ENCODE data around the gene C14orf180. TPM values are rescaled to one million over a fixed set of nuclear protein-coding genes. Genes with fewer than 3 reads are reported as not detected.

C14orf180 gene
- total RNA-seq, 2 experiments from 2014 or later: not detected

GRCh38 chr14:104583424-104584306, 4.1 kb downstream of the C14orf180 start:
- no peaks in the 10 kb centered on the region for H3K9me3 Mint-ChIP-seq
- no peaks in the 10 kb centered on the region for H3K27me3 Mint-ChIP-seq
- ChIA-PET CTCF (no interaction called here), POLR2A (no interaction called here)
- no peaks in the 10 kb centered on the region for H3K36me3 Mint-ChIP-seq (ENCODE audit: low read depth)
- H3K4me3 Mint-ChIP-seq: no peak overlapping the region
- no peak overlapping the region for H3K27ac Mint-ChIP-seq
- H3K4me1 Mint-ChIP-seq: no peaks in the 10 kb centered on the region
- no peak for DNase-seq

DNA sequence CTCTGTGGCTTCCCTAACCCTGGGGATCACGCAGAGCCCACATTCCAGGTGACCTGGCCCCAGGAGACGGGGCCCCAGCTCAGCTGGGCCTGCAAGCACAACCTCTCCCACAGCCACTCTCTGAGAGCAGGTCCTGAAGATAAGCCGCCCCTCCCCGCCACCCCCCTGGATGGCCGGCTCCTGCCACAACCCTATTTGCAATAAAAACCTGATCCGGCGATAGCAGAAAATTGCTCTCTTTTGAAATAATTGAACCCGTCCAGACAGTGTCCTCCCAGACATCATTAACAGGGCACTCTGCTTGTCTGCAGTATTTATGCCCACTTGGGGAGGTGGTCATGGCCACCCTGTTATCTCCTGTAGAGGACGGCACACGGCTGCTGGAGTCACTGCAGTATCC, 5.0 kb downstream of the C14orf180 start:
- Mint-ChIP-seq H3K4me3 (no peak overlapping the region), H3K9me3 (no peaks in the 10 kb centered on the region), H3K27me3 (no peaks in the 10 kb centered on the region), H3K4me1 (no peaks in the 10 kb centered on the region), H3K27ac (no peak overlapping the region), H3K36me3 (ENCODE audit: low read depth) (no peaks in the 10 kb centered on the region)
- CTCF ChIA-PET: no interaction called here
- POLR2A ChIA-PET: no interaction called here
- no peak for DNase-seq

DNA sequence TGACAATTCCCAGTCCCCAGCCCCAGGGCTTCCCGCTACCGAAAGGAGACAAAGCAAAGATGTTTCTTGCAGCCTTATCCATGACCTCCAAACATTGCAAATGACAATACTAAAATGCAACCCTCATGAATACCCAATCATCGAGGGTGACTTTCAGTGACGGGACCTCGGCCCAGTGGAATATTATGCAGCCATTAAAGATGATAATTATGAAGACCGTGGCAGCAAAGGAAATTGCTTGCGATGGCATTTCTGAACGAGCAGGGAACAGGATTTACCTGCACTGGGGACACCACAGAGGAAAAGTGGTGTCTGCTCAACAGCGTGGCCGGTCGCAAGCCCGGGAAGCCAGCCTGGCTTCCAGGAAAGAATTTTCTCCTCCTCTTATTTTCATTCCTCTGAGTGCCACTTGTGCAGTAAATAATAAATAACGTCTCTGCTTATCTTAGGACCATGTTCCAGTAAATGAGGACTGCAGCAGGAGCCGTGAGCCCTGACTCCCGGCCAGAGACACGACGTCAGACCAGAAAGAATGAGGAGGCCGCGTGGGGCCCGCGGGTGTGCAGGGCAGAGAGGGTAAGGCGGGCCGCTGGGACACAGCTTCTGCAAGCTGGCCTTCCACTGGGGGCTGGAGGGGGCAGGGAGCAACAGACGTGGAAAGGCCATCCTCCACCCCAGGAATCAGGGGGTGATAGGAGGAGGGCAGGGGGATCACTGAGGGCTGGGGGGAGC, 6.6 kb downstream of the C14orf180 start:
- POLR2A ChIA-PET: no interaction called here
- no peak overlapping the region for H3K4me3 Mint-ChIP-seq
- DNase-seq: no peak

DNA sequence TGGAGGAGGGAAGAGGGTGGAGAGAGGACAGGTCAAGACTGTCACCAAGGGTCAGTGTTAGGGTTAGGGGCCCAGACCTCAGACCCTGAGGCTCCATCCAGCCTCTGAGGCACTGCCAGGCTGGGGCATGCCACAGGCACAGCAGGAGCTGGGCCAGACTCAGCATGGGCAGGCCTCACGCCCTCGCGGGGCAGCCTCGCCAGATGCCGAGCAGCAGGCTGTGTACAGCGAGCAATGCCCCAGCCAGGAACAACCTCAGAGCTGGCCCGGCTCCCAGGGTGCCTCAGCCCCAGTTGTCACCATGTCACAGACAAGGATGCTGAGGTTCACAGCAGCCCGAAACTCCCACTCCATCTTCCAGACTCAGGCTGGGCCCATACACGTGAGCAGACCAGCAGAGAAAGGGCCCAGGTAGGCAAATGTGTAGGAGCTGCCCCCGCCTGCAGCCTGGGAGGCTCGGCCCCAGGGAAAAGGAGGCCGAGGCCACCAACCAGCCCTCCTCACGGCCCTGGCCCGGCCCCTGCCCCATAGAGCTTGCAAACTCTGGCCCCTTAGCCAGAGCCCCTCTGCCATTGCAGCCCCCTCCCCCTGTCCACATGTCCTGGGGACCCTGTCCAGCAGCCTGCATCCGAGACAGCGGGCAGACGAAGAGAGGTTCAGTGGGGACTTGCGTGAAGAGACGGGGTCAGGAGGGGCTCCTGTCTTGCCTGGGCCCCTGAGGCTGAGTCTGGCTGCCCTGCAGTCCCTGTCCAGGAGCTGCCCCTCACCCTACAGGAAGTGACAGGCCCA, 7.5 kb downstream of the C14orf180 start:
- Mint-ChIP-seq H3K4me3 (no peak overlapping the region), H3K4me1 (no peaks in the 10 kb centered on the region), H3K27me3 (no peaks in the 10 kb centered on the region), H3K36me3 (ENCODE audit: low read depth) (no peaks in the 10 kb centered on the region), H3K27ac (no peak overlapping the region), H3K9me3 (no peaks in the 10 kb centered on the region)
- ChIA-PET POLR2A (no interaction called here), CTCF (interaction anchor here (0.6 kb wide), 1 partner anchor 508 kb away, joined by 3 read pairs; no protein-coding TSS in a partner anchor)
- DNase-seq: no peak

More for the DNA sequence above, 6.6 kb downstream of the C14orf180 start:
- Mint-ChIP-seq H3K36me3 (ENCODE audit: low read depth) (no peaks in the 10 kb centered on the region), H3K27ac (no peak overlapping the region), H3K4me1 (no peaks in the 10 kb centered on the region), H3K27me3 (no peaks in the 10 kb centered on the region), H3K9me3 (no peaks in the 10 kb centered on the region)
- CTCF ChIA-PET: no interaction called here

DNA sequence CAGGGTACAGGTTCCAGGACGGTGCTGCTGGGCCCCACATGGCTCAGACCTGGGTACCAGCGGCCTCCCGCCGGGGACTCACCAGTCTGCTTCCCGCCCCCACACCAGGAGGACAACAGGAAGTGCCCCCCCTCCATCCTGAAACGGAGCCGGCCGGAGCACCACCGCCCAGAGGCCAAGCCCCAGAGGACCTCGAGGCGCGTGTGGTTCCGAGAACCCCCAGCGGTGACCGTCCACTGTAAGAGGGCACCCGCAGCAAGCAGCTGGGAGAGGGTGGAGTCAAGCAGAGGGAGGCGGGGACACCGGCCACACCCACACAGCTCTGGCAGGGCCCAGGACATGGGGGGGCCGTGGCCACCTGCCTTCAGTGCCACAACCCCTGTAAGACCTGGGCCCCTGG, 8.1 kb downstream of the C14orf180 start:
- H3K4me1 Mint-ChIP-seq: no peaks in the 10 kb centered on the region
- no peaks in the 10 kb centered on the region for H3K9me3 Mint-ChIP-seq
- ChIA-PET POLR2A (no interaction called here), CTCF (interaction anchor here (0.6 kb wide), 1 partner anchor 508 kb away, joined by 3 read pairs; no protein-coding TSS in a partner anchor)
- no peak overlapping the region for H3K4me3 Mint-ChIP-seq
- no peaks in the 10 kb centered on the region for H3K27me3 Mint-ChIP-seq
- H3K36me3 Mint-ChIP-seq (ENCODE audit: low read depth): no peaks in the 10 kb centered on the region
- H3K27ac Mint-ChIP-seq: no peak overlapping the region
- DNase-seq: no peak

DNA sequence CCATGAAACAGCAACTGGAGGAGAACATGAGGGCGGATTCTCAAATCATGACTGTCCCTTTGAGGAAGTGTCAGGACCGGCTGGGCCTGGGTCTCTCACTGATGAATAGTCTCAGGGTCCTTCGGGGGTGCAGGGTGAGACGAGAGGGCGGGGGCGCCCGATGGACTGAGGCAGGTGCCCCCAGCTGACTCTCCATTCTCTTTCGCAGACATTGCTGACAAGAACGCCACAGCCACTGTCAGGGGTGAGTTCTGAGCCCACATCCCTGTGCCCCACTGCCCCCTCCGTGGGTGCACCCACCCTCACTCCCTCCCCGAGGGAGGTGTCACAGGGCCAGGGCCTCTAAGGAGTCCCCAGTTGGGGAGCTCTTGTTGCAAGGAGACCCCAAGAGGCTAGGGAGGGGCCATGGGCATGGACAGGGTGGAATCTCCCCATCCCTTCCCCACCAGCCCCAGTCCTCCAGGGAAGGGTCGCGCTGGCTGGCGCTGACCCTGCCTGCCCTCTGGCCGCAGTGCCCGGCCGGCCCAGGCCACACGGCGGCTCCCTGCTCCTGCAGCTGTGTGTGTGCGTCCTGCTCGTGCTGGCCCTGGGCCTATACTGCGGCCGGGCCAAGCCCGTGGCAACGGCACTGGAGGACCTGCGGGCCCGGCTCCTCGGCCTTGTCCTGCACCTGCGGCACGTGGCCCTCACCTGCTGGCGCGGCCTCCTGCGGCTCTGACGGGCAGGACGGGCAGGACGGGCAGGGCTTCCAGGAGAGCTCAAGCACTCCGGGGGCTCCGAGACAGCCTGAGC, 8.7 kb downstream of the C14orf180 start:
- CTCF ChIA-PET: no interaction called here

GRCh38 chr14:104589338-104590195, 10.0 kb downstream of the C14orf180 start:
- Mint-ChIP-seq H3K4me3 (no peak overlapping the region), H3K36me3 (ENCODE audit: low read depth) (no peaks in the 10 kb centered on the region), H3K4me1 (no peaks in the 10 kb centered on the region), H3K27me3 (no peaks in the 10 kb centered on the region), H3K9me3 (no peaks in the 10 kb centered on the region), H3K27ac (no peak overlapping the region)
- CTCF ChIA-PET: no interaction called here
- no peak for DNase-seq
- POLR2A ChIA-PET: no interaction called here

More for the DNA sequence above, 8.7 kb downstream of the C14orf180 start:
- Mint-ChIP-seq H3K4me3 (no peak overlapping the region), H3K36me3 (ENCODE audit: low read depth) (no peaks in the 10 kb centered on the region), H3K4me1 (no peaks in the 10 kb centered on the region), H3K27me3 (no peaks in the 10 kb centered on the region), H3K27ac (no peak overlapping the region), H3K9me3 (no peaks in the 10 kb centered on the region)
- no peak for DNase-seq
- POLR2A ChIA-PET: no interaction called here

DNA sequence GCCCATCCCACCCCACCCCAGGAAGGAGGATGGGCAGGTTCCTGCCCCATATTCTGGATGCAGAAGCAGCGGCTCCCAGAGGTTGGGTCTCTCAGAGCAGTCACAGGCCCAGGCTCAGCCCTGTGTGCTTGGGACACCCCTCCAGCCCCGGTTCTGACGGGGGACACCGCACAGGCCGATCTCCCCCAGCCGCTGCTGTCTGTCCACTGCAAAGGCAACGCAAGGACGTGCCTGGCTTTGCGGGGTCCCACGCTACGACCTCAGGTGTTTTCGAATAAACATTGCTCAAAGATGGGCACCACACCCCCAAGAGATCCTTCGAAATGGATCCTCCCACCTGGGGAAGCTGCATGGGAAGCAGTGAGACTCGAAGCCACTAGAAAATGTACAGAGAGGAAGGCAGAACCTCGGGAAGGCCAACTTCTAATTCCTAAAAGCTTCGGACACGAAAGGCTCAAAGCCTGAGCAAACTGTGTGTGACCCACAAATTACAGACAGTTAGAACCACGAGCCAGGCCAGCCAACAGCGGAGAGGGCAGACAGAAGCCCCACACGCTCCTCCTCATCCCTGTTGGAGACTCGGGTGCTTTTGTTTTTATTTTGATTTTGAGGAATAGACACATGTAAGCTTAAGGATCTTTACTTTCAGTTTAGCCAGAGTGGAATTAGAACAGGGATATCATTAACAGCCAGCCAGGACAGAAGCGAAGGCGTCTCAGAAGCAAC, 10.8 kb downstream of the C14orf180 start:
- Mint-ChIP-seq H3K4me3 (no peak overlapping the region), H3K4me1 (no peaks in the 10 kb centered on the region), H3K36me3 (ENCODE audit: low read depth) (no peaks in the 10 kb centered on the region), H3K27me3 (no peaks in the 10 kb centered on the region), H3K9me3 (no peaks in the 10 kb centered on the region), H3K27ac (no peak overlapping the region)
- no peak for DNase-seq
- ChIA-PET CTCF (no interaction called here), POLR2A (no interaction called here)

- Mint-ChIP-seq H3K4me3 (no peak overlapping the region), H3K9me3 (no peaks in the 10 kb centered on the region), H3K36me3 (ENCODE audit: low read depth) (no peaks in the 10 kb centered on the region), H3K27ac (no peak overlapping the region), H3K4me1 (no peaks in the 10 kb centered on the region), H3K27me3 (no peaks in the 10 kb centered on the region)
- DNase-seq: no peak
- ChIA-PET POLR2A (no interaction called here), CTCF (no interaction called here)
Observed at GRCh38 chr14:104591031-104591430, 11.5 kb downstream of the C14orf180 start.

DNA sequence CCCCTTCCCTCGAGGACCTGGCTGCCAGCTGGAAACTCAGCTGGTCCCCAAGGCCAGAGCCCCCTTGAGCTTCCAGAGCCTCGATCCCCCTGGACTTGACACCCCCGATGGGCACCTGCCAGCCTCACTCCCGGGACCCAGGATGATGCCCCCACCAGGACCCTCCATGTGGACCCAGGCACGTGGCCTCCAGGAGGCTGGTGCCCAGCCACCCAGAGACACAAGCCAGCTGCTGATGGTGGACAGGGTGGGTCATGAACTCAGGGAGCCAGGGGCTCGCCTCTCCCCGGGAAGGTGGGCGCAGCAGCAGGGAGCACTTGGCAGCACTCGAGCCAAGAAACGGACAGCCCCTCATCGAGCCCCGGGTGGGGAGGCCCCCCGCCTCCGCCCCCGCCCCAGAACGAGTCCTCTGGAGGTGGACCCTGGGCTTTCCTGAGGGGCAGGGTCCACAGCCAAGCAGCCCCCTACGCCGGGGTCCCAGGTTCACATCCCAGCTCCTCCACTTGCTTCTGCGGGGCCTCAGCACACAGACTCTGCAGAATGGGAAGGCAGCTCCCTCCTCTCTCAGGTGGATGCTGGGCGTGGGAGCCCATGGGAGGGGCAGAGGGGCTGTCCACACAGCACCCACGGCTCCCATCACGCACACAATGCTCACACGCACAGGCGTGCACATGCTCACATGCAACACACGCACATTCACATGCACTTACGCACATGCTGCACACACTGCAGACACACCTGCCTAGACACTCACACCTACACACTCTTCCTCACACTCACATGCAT, 12.1 kb downstream of the C14orf180 start:
- Mint-ChIP-seq H3K9me3 (no peaks in the 10 kb centered on the region), H3K4me1 (no peaks in the 10 kb centered on the region), H3K27ac (no peak overlapping the region), H3K4me3 (no peak overlapping the region), H3K36me3 (ENCODE audit: low read depth) (no peaks in the 10 kb centered on the region), H3K27me3 (no peaks in the 10 kb centered on the region)
- POLR2A ChIA-PET: no interaction called here
- CTCF ChIA-PET: no interaction called here
- no peak for DNase-seq

DNA sequence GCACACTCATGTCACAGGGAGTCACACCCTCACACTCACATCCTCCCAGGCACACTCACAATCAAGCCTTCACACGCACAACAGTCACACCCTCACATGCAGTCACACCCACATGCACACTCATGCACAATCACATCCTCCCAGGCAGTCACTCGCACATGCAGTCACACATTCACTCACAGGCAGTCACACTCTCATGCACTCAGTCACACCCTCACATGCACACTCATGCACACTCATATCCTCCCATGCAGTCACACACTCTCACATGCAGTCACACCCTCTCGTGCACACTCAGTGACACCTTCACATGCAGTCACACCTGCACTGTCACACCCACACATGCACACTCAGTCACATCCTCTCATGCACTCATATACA, 12.7 kb downstream of the C14orf180 start:
- DNase-seq: no peak
- no peaks in the 10 kb centered on the region for H3K36me3 Mint-ChIP-seq (ENCODE audit: low read depth)
- H3K27me3 Mint-ChIP-seq: no peaks in the 10 kb centered on the region
- H3K9me3 Mint-ChIP-seq: no peaks in the 10 kb centered on the region
- no peak overlapping the region for H3K4me3 Mint-ChIP-seq
- ChIA-PET CTCF (no interaction called here), POLR2A (no interaction called here)
- H3K4me1 Mint-ChIP-seq: no peaks in the 10 kb centered on the region
- H3K27ac Mint-ChIP-seq: no peak overlapping the region

All from activated CD4-positive, alpha-beta memory T cell treated with anti-CD3 and anti-CD28 coated beads, Interleukin-2, amount 10 ng/mL, durations not matched to agents 7 days and 5 days (primary cell).